H1 (cell line): ENCODE results near the gene ADA.

ENCODE experiments used
- POLR2AphosphoS5 ChIP-seq: IDR thresholded peaks from 2 replicates; pipeline ENCODE4 v1.6.1; 2011; ENCODE audit warnings: low read depth, low read length
- TF ChIP-seq, protein P1 (sequence below), 3 experiments: IDR thresholded peaks; 1 replicate in 2 of 3; 2 replicates in 1 of 3; pipeline versions ENCODE4 v1.5.1 to v1.6.1; 2011; ENCODE audit warnings: low read length in 3 of 3, mild to moderate bottlenecking in 3 of 3, inconsistent platforms in 2 of 3, low read depth in 1 of 3, moderate library complexity in 1 of 3; ENCODE audit not compliant: insufficient read depth in 1 of 3; ENCODE audit errors: control extremely low read depth in 1 of 3

DNA sequence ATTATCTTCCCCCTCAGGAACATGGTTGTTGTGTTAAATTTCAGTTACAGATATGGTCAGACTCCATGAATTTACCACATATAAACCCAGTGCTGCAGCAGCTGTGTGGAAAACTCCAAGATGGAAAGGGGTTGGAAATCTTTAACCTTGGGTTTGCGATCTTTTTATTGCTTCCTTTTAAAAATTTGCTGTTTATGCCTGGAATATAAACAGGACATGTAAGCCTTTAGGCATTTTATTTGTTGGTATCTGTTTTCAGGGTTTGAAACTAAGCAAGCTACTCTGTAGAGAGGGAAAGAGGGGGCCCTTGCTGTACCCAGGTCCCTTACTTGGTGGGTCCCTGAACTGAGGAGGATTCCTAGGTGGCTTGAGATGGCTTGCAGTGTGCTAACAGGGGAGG lies 68.3 kb downstream of the ADA start:
- TF ChIP-seq POLR2AphosphoS5, result no peak
- TF ChIP-seq, protein P1, sequence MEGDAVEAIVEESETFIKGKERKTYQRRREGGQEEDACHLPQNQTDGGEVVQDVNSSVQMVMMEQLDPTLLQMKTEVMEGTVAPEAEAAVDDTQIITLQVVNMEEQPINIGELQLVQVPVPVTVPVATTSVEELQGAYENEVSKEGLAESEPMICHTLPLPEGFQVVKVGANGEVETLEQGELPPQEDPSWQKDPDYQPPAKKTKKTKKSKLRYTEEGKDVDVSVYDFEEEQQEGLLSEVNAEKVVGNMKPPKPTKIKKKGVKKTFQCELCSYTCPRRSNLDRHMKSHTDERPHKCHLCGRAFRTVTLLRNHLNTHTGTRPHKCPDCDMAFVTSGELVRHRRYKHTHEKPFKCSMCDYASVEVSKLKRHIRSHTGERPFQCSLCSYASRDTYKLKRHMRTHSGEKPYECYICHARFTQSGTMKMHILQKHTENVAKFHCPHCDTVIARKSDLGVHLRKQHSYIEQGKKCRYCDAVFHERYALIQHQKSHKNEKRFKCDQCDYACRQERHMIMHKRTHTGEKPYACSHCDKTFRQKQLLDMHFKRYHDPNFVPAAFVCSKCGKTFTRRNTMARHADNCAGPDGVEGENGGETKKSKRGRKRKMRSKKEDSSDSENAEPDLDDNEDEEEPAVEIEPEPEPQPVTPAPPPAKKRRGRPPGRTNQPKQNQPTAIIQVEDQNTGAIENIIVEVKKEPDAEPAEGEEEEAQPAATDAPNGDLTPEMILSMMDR (IDR thresholded peaks at IDR 0.05; ENCODE audit: control extremely low read depth in 1 of 3, insufficient read depth in 1 of 3, low read depth in 1 of 3, low read length in 3 of 3), result no peak
